SK-N-SH (cell line): ENCODE measurements around the gene TMEM184B. TPM values are rescaled to one million over a fixed set of nuclear protein-coding genes. Genes with fewer than 3 reads are reported as not detected.

Source experiments
- CTCF ChIA-PET: fragments of 300-600, 350-600 bp; formaldehyde crosslinking; extraction: SDS; loops from one replicate; lab custom pipeline; 2021; lab: Yijun Ruan, JAX
- POLR2A ChIA-PET: fragments of 350-600 bp; sonication (Branson Sonifier 250); formaldehyde crosslinking; extraction: SDS; loops from one replicate; lab custom pipeline; 2020; ENCODE audit warnings: antibody characterized with exemption, inconsistent platforms; lab: Yijun Ruan, JAX
- DNase-seq: peaks from one replicate; pipeline ENCODE4 v3.0.0; 2012
- H2AFZ ChIP-seq: fragments of 200-600 bp; sonication (generic); 2 replicates; pipeline ENCODE4 v1.8.1; 2016; ENCODE audit warnings: antibody characterized with exemption, mild to moderate bottlenecking, low read depth
- H3F3A ChIP-seq: fragments of 200-600 bp; sonication (generic); replicated peaks from 2 replicates; pipeline ENCODE3; 2016; ENCODE audit warnings: antibody characterized with exemption, mild to moderate bottlenecking; ENCODE audit not compliant: insufficient read depth
- H3K27ac ChIP-seq, 2 experiments: fragments of 200-500 bp in 1 of 2; fragments of 200-600 bp in 1 of 2; sonication (Bioruptor generic) in 1 of 2; sonication (generic), shearing (Covaris generic) in 1 of 2; 2 replicates each; pipeline versions ENCODE4 v1.5.1 to v1.6.1; 2014 to 2016; ENCODE audit warnings: low read depth in 2 of 2, inconsistent platforms in 1 of 2, low read length in 1 of 2, mild to moderate bottlenecking in 1 of 2, mixed read lengths in 1 of 2
- H3K27me3 ChIP-seq: fragments of 200-600 bp; sonication (generic), shearing (Covaris generic); 2 replicates; pipeline ENCODE4 v1.6.1; 2016; ENCODE audit warnings: mixed run types; ENCODE audit not compliant: insufficient read depth
- H3K36me3 ChIP-seq, 2 experiments: fragments of 200-500 bp in 1 of 2; fragments of 200-600 bp in 1 of 2; sonication (Bioruptor generic) in 1 of 2; sonication (generic) in 1 of 2; replicated peaks in 1 of 2; 2 replicates each; pipeline versions ENCODE3 to v1.5.1; 2014 to 2016; ENCODE audit warnings: low read length in 1 of 2, mild to moderate bottlenecking in 1 of 2; ENCODE audit not compliant: insufficient read depth in 2 of 2, control insufficient read depth in 1 of 2
- H3K4me1 ChIP-seq, 2 experiments: fragments of 200-500 bp in 1 of 2; fragments of 200-600 bp in 1 of 2; sonication (Bioruptor generic) in 1 of 2; sonication (generic), shearing (Covaris generic) in 1 of 2; 2 replicates each; pipeline versions ENCODE4 v1.5.1 to v1.6.1; 2014 to 2016; ENCODE audit warnings: low read depth in 1 of 2, low read length in 1 of 2, mixed run types in 1 of 2; ENCODE audit not compliant: insufficient read depth in 2 of 2, control insufficient read depth in 1 of 2
- H3K4me2 ChIP-seq: fragments of 200-600 bp; sonication (generic), shearing (Covaris generic); 2 replicates; pipeline ENCODE4 v1.6.1; 2017; ENCODE audit warnings: mixed run types
- H3K4me3 ChIP-seq, 2 experiments: fragments of 200-500 bp in 1 of 2; fragments of 200-600 bp in 1 of 2; sonication (Bioruptor generic) in 1 of 2; sonication (generic), shearing (Covaris generic) in 1 of 2; 2 replicates each; pipeline versions ENCODE4 v1.5.1 to v1.8.1; 2014 to 2016; ENCODE audit warnings: low read depth in 2 of 2, inconsistent platforms in 1 of 2, low read length in 1 of 2, mild to moderate bottlenecking in 1 of 2, mixed read lengths in 1 of 2, moderate library complexity in 1 of 2
- H3K79me2 ChIP-seq: fragments of 200-600 bp; sonication (generic); 2 replicates; pipeline ENCODE4 v1.8.1; 2017; ENCODE audit warnings: mild to moderate bottlenecking; ENCODE audit not compliant: insufficient read depth
- H3K9ac ChIP-seq: fragments of 200-600 bp; sonication (generic); 2 replicates; pipeline ENCODE4 v1.6.1; 2017; ENCODE audit warnings: mixed run types
- H3K9me2 ChIP-seq: fragments of 200-600 bp; sonication (generic); 2 replicates; pipeline ENCODE4 v1.6.1; 2017; ENCODE audit warnings: mixed run types
- H3K9me3 ChIP-seq: fragments of 200-600 bp; sonication (generic); 2 replicates; pipeline ENCODE4 v1.6.1; 2017; ENCODE audit warnings: mixed run types, mild to moderate bottlenecking, moderate library complexity
- H4K20me1 ChIP-seq: fragments of 200-600 bp; sonication (generic); 2 replicates; pipeline ENCODE4 v1.6.1; 2017; ENCODE audit warnings: mild to moderate bottlenecking, mixed run types; ENCODE audit not compliant: insufficient read depth
- ELF1 ChIP-seq: IDR thresholded peaks from 2 replicates; pipeline ENCODE4 v1.4.0; 2012
- EP300 ChIP-seq, 2 experiments: IDR thresholded peaks; 2 replicates each; pipeline versions ENCODE4 v1.4.0 to v1.6.1; 2012; ENCODE audit warnings: borderline replicate concordance in 1 of 2, low read depth in 1 of 2, low read length in 1 of 2
- EZH2phosphoT487 ChIP-seq: fragments of 200-600 bp; sonication (generic); IDR thresholded peaks from 2 replicates; pipeline ENCODE4 v1.6.1; 2017; ENCODE audit warnings: low read depth, mixed run types, mild to moderate bottlenecking, antibody characterized with exemption, moderate library complexity, borderline replicate concordance
- FOSL2 ChIP-seq: IDR thresholded peaks from 2 replicates; pipeline ENCODE4 v1.4.0; 2012; ENCODE audit warnings: low read depth, mild to moderate bottlenecking, moderate library complexity, borderline replicate concordance
- FOXM1 ChIP-seq: IDR thresholded peaks from 2 replicates; pipeline ENCODE4 v1.4.0; 2012; ENCODE audit warnings: low read depth, mild to moderate bottlenecking
- GABPA ChIP-seq: IDR thresholded peaks from 2 replicates; pipeline ENCODE4 v1.4.0; 2012; ENCODE audit warnings: low read depth, mild to moderate bottlenecking
- GATA2 ChIP-seq: sonication (generic); formaldehyde crosslinking; IDR thresholded peaks from 2 replicates; pipeline ENCODE4 v1.5.0; 2020; ENCODE audit warnings: mild to moderate bottlenecking, missing genetic modification reagents
- JUND ChIP-seq: IDR thresholded peaks from 2 replicates; pipeline ENCODE4 v1.4.0; 2012
- MXI1 ChIP-seq: IDR thresholded peaks from 2 replicates; pipeline ENCODE4 v1.6.1; 2012; ENCODE audit warnings: mild to moderate bottlenecking, low read depth, low read length, improper control_type of control experiment
- NRF1 ChIP-seq: IDR thresholded peaks from 2 replicates; pipeline ENCODE4 v1.6.1; 2012; ENCODE audit warnings: low read depth, mild to moderate bottlenecking, low read length
- POLR2AphosphoS5 ChIP-seq: IDR thresholded peaks from 2 replicates; pipeline ENCODE4 v1.6.1; 2012; ENCODE audit warnings: low read depth, low read length
- SMC3 ChIP-seq: IDR thresholded peaks from 2 replicates; pipeline ENCODE4 v1.6.1; 2012; ENCODE audit warnings: low read depth, low read length, improper control_type of control experiment
- TCF12 ChIP-seq: IDR thresholded peaks from 2 replicates; pipeline ENCODE4 v1.4.0; 2012
- TEAD4 ChIP-seq: IDR thresholded peaks from 2 replicates; pipeline ENCODE4 v1.4.0; 2012; ENCODE audit warnings: mild to moderate bottlenecking, borderline replicate concordance; ENCODE audit not compliant: insufficient read depth
- WGBS: methylation state at CpG from one replicate; pipeline ENCODE4 v1.1.6; 2017; ENCODE audit warnings: low lambda C conversion rate; 5-methylcytosine and 5-hydroxymethylcytosine counted together
- polyA plus RNA-seq, 3 experiments: library from polyadenylated mRNA; depleted of rRNA; stranded (reverse); fragments of >200 nt; gene quantifications; 2 replicates each; pipeline ENCODE4 v1.2.3, GENCODE V29; 2012
- TF ChIP-seq, protein P1 (sequence below): fragments of 150-350 bp; IDR thresholded peaks from 2 replicates; pipeline ENCODE4 v1.6.1; 2016; ENCODE audit warnings: mild to moderate bottlenecking, low read depth, low read length
- TF ChIP-seq, protein P2 (sequence below): fragments of 200-600 bp; sonication (generic); IDR thresholded peaks from 2 replicates; pipeline ENCODE4 v1.6.1; 2017; ENCODE audit warnings: antibody characterized with exemption, mild to moderate bottlenecking, moderate library complexity
- TF ChIP-seq, protein P3 (sequence below): IDR thresholded peaks from 2 replicates; pipeline ENCODE4 v1.4.0; 2012; ENCODE audit warnings: low read depth

The TMEM184B gene
- polyA plus RNA-seq, 1 of the 3 experiments (the other 2 are of a cell fraction) = 25.3 TPM

DNA sequence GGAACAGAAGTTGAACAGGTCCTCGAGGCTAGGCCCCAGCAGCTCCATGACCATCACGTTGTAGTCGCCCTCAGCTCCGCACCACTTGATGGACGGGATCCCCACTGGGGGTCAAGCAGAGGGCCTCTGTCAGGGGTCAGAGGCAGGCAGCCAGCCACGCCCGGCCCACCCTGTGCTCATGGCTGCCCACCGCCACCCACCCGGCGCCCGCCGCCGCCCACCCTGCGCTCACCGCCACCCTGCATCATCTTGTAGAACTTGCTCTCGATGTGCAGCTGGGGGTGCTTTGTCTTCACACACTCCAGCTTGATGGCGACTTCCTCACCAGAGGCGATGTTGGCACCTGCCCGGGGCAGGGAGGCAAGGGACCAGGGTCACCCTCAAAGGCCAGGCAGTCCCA lies 30.1 kb upstream of the TMEM184B start:
- Histone ChIP-seq H3K9ac (no peak overlapping the region), H3K79me2 (peaks cover 66% of the 10 kb centered on the region), H3F3A (no peaks in the 10 kb centered on the region), H3K9me2 (no peaks in the 10 kb centered on the region), H3K4me1 (no peaks in the 10 kb centered on the region; a peak in 1 of 4 replicates), H2AFZ (no peak overlapping the region), H3K36me3 (peaks cover 0 to 27% of the 10 kb centered on the region in 2 experiments), H4K20me1 (peaks cover 56% of the 10 kb centered on the region), H3K4me2 (no peak overlapping the region), H3K27ac (no peak overlapping the region), H3K9me3 (no peaks in the 10 kb centered on the region), H3K27me3 (no peaks in the 10 kb centered on the region), H3K4me3 (no peak overlapping the region)
- ChIA-PET CTCF (no interaction called here), POLR2A (no interaction called here)
- WGBS = no CpG with 5 or more reads among the region's 19 CpGs
- DNase-seq = no peak
- TF ChIP-seq GATA2 (CRISPR knock-in tag) (no peak), FOXM1 (no peak), ELF1 (no peak), GABPA (no peak), FOSL2 (no peak), EZH2phosphoT487 (no peak), EP300 (IDR thresholded peaks at IDR 0.05; ENCODE audit: borderline replicate concordance in 1 of 2, low read depth in 1 of 2, low read length in 1 of 2) (no peak), NRF1 (no peak), JUND (no peak), POLR2AphosphoS5 (no peak), TEAD4 (no peak)
- TF ChIP-seq, protein P1, sequence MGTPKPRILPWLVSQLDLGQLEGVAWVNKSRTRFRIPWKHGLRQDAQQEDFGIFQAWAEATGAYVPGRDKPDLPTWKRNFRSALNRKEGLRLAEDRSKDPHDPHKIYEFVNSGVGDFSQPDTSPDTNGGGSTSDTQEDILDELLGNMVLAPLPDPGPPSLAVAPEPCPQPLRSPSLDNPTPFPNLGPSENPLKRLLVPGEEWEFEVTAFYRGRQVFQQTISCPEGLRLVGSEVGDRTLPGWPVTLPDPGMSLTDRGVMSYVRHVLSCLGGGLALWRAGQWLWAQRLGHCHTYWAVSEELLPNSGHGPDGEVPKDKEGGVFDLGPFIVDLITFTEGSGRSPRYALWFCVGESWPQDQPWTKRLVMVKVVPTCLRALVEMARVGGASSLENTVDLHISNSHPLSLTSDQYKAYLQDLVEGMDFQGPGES = no peak
- TF ChIP-seq, protein P2, sequence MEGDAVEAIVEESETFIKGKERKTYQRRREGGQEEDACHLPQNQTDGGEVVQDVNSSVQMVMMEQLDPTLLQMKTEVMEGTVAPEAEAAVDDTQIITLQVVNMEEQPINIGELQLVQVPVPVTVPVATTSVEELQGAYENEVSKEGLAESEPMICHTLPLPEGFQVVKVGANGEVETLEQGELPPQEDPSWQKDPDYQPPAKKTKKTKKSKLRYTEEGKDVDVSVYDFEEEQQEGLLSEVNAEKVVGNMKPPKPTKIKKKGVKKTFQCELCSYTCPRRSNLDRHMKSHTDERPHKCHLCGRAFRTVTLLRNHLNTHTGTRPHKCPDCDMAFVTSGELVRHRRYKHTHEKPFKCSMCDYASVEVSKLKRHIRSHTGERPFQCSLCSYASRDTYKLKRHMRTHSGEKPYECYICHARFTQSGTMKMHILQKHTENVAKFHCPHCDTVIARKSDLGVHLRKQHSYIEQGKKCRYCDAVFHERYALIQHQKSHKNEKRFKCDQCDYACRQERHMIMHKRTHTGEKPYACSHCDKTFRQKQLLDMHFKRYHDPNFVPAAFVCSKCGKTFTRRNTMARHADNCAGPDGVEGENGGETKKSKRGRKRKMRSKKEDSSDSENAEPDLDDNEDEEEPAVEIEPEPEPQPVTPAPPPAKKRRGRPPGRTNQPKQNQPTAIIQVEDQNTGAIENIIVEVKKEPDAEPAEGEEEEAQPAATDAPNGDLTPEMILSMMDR = no peak
- TF ChIP-seq, protein P3, sequence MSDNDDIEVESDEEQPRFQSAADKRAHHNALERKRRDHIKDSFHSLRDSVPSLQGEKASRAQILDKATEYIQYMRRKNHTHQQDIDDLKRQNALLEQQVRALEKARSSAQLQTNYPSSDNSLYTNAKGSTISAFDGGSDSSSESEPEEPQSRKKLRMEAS = no peak
- TF ChIP-seq, all 33 proteins: peak for 0

DNA sequence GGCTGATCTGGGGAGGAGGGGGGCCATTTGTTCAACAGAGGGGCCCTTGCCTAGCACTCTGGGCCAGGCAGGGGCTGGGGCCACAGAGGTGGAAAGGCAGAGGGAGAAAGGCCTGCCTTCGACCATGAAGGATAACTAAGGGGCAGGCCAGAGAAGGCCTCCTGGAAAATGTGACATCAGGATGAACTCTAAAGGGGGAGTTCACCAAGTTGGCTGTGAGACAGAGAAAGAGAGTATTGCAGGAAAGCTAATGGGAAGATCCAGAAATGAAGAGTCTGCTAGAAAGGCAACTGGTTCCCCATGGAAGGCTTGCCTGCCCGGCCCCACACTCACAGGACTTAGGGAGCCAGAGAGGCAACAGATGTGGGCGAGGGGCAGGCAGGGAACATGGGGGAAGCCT lies 28.1 kb upstream of the TMEM184B start:
- H2AFZ ChIP-seq = no peak overlapping the region
- H4K20me1 ChIP-seq = peaks cover 46% of the 10 kb centered on the region
- TF ChIP-seq GATA2 (CRISPR knock-in tag) (no peak), TCF12 (no peak), FOXM1 (no peak), SMC3 (no peak), MXI1 (no peak)
- TF ChIP-seq, protein P2 = no peak
- TF ChIP-seq, protein P1 = no peak
- peaks cover 0 to 31% of the 10 kb centered on the region in 2 experiments for H3K36me3 ChIP-seq
- H3K79me2 ChIP-seq = peaks cover 46% of the 10 kb centered on the region
- H3F3A ChIP-seq = no peaks in the 10 kb centered on the region
- no peak overlapping the region for H3K4me2 ChIP-seq
- H3K9me3 ChIP-seq = no peaks in the 10 kb centered on the region
- H3K27ac ChIP-seq = no peak overlapping the region
- H3K4me1 ChIP-seq = no peaks in the 10 kb centered on the region; a peak in 1 of 4 replicates
- H3K4me3 ChIP-seq = no peak overlapping the region
- no peak for DNase-seq
- ChIA-PET CTCF (no interaction called here), POLR2A (no interaction called here)
- no peaks in the 10 kb centered on the region for H3K9me2 ChIP-seq
- 100% methylated on average over 2 of the region's 3 CpGs for WGBS
- H3K27me3 ChIP-seq = no peaks in the 10 kb centered on the region
- no peak overlapping the region for H3K9ac ChIP-seq
